ENCODE data around the gene LEP.
A peak's percentile ranks its signal among the peaks of the same experiment; 100 is the strongest.

The LEP gene

GRCh38 chr7:128240696-128241386 lies at the start of gene LEP:
TSS of gene LEP (plus strand) at chr7:128241278. CDS start at chr7:128252019, 10,741 bp downstream.
- DNase-seq, result no peak

- no peak for DNase-seq
These were observed 48.5 kb upstream of the LEP start for GRCh38 chr7:128192497-128193142.

- no peak for DNase-seq
These were observed 46.4 kb upstream of the LEP start for GRCh38 chr7:128194533-128195282.

GRCh38 chr7:128197589-128197988 lies 43.5 kb upstream of the LEP start:
- no peak for DNase-seq

GRCh38 chr7:128197989-128198580 lies 43.0 kb upstream of the LEP start:
- DNase-seq, result no peak

GRCh38 chr7:128200376-128200775 lies 40.7 kb upstream of the LEP start:
- DNase-seq, result no peak

GRCh38 chr7:128201067-128201689 lies 39.9 kb upstream of the LEP start:
- DNase-seq, result no peak

GRCh38 chr7:128201690-128202085 lies 39.4 kb upstream of the LEP start:
- no peak for DNase-seq

GRCh38 chr7:128202287-128202957 lies 38.7 kb upstream of the LEP start:
- DNase-seq, result no peak

- DNase-seq, result no peak
These were observed 38.0 kb upstream of the LEP start for GRCh38 chr7:128203047-128203491.

GRCh38 chr7:128203710-128204214 lies 37.3 kb upstream of the LEP start:
- no peak for DNase-seq

- no peak for DNase-seq
These were observed 36.6 kb upstream of the LEP start for GRCh38 chr7:128204455-128204854.

GRCh38 chr7:128205068-128205467 lies 36.0 kb upstream of the LEP start:
- no peak for DNase-seq

- no peak for DNase-seq
These were observed 34.9 kb upstream of the LEP start for GRCh38 chr7:128206017-128206746.

GRCh38 chr7:128206747-128207500 lies 34.2 kb upstream of the LEP start:
- DNase-seq, result no peak

GRCh38 chr7:128207609-128208008 lies 33.5 kb upstream of the LEP start:
- DNase-seq, result no peak

GRCh38 chr7:128209229-128210035 lies 31.6 kb upstream of the LEP start:
- DNase-seq, result peak; percentile 65

- DNase-seq, result no peak
These were observed 31.1 kb upstream of the LEP start for GRCh38 chr7:128210036-128210347.

- no peak for DNase-seq
These were observed 30.2 kb upstream of the LEP start for GRCh38 chr7:128210590-128211570.

Measured in fibroblast of skin of right biceps (primary cell).